ENCODE measurements around the gene CLEC16A.
A peak's percentile ranks its signal among the peaks of the same experiment; 100 is the strongest.
"Not testable (repeated sequence)": the region's sequence is repeated elsewhere in the genome, so short reads cannot be mapped to it uniquely, and the experiment has no call there.

CLEC16A gene

DNA sequence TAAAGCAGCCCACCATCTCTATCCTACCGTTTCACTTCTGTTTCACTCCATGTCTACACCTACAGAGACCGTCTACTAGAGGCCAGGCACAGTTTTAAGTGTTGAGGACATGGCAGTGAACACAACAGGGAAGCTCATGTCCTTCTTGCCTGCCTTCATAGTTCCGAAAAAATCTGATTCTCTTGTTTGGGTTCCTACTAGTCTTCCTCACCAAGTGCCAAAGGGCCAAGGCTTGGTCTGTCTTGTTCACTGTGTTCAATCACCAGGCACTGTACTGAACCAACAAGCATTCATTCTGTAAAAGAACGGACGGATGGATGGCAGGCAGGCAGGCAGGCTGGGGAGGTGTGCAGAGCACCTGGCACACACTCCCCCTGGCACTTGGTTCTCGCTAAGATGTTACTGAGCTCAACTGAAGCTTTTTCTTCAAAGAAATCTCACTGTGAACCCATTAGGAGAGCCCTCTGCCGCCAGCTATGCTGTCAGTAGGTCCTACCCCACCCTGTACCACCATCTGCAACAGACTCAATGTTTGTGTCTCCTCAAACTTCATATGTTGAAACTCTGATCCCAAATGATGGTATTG is 4.6 kb upstream of the CLEC16A start:
- DNase-seq: no peak

GRCh38 chr16:10940501-10941079 is 3.8 kb upstream of the CLEC16A start:
- peak in 9 of 56 donors; percentile 4 to 42 (median 28) for DNase-seq

- DNase-seq: peak in 6 of 56 donors; percentile 12 to 26 (median 14)
These were observed 3.0 kb upstream of the CLEC16A start for GRCh38 chr16:10941127-10941933.

DNA sequence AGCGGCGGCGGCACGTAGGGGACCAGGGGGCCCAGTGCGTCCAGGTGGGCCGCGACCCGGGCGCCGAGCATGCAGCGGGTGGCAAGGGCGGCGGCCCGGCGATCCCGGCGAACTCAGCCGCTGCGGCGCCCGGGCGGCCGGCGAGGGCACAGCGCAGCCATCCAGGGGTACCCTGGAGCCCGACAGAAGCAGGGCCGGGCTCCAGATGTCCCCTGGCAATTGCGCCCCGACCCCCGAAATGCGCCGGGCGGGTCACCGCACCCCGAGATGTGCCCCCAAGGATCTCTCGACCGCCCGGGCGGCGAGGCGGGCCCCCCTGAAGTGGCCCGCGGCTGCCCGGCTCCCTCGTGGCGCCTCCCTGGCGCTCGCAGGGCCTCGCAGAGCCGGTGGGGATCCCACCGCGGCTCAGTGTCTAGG is 2.4 kb upstream of the CLEC16A start:
- DNase-seq: not testable (repeated sequence)

GRCh38 chr16:10942352-10943063 is 1.9 kb upstream of the CLEC16A start, which contains the start of gene DEXI:
DEXI (minus strand) TSS chr16:10942468; CDS start chr16:10942005, 463 bp downstream.
- DNase-seq: peak; percentile 23 to 98 (median 92)

DNA sequence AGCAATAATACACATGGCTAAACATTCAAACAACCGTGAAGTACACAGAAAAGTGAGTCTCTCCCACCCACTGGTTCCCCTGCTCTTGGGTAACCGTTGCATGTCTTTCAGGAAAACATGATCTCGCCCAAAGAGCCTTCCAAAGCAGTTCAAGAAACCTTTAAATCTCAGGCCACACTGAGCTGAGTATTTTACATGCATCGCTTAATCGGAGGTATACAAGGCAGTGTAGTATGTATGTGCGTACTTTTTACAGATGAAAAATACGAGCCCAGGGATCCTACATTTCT is 1.4 kb upstream of the CLEC16A start:
- DNase-seq: no peak

DNA sequence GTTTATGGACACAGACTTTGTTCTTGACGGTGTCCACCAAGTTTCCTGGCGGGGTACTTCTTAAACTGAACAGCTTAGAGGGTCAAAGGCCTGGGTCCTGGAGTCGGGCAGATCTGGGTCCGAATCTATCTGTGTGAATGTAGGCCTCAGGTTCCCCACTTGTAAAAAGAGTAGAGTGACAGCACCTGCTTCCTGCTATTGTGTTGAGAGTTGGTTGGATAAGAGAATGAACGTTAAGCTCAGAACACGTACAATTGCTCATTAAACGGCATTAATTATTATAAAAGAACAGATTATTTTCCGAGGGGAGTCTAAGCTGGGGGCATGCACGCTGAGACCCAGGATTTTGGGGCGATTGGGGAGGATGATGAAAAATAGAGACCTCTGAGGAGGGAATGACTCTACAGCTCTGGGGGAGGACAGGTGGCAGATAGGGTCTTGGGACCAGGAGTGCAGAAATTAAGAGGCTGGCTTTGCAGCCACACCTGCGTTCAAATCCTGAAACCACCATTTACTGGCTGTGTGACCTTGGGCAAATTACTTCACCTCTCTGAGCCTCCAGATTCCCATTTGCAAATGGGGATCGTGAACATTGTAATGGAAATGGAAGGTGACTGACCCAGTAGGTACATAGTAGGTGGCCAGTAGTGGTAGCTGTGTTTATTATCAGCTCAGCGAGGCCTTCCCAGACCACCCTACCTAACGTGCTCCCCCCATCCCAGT is 862 bp downstream of the CLEC16A start:
- no peak for DNase-seq

- no peak for DNase-seq
These were observed 1.9 kb downstream of the CLEC16A start for GRCh38 chr16:10946308-10946707.

GRCh38 chr16:10947211-10947787 is 2.9 kb downstream of the CLEC16A start:
- DNase-seq: peak in 4 of 56 donors; percentile 7 to 47 (median 16)

DNA sequence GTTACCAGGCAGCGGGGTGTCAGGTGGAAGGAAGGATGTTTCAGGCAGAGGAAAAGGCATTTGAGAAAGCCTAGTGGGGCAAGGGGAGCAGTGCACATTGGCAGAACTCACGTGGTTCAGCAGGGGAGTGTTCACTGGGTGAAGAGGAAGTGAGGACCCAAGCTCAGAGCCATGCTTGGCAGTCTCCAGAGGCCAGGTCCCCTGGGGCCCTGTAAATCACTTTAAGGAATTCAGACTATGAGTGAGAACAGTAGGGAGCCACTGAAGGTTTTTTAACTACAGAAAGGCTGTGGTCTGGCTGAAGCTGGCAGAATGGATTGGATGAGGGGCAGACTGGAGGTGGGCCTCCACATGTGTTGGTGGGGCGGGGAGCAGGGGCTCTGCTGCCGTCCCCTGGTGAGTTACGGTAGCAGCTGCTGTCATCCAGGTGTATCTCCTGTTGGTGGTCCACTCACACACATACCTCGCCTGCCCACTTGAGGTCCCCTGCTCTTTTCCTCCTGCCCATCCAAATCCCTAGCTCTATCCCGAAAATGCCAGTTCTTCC is 5.1 kb downstream of the CLEC16A start:
- DNase-seq: peak in 5 of 56 donors; percentile 9 to 46 (median 20)

DNA sequence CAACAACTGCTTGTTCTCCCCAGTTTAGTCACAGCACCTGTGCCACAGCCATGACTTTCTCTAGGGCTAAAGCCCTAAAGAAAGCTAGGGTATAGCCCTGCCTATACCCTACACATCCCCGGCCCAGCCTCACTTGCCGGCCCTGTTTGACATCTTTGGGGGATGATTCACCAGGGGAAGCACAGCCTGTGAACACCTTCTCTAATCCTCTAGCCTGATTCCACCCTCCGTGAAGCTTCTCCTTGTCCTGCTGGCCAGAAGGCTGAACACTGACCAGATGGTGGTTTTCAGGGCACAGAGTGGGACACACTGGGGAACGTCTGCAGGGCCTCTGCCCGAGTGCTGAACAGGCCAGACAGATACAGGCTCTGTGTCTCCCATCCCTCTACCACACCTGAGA is 6.0 kb downstream of the CLEC16A start:
- no peak for DNase-seq

GRCh38 chr16:10951026-10951425 is 6.7 kb downstream of the CLEC16A start:
- no peak for DNase-seq

GRCh38 chr16:10954903-10955302 is 10.5 kb downstream of the CLEC16A start:
- no peak for DNase-seq

DNA sequence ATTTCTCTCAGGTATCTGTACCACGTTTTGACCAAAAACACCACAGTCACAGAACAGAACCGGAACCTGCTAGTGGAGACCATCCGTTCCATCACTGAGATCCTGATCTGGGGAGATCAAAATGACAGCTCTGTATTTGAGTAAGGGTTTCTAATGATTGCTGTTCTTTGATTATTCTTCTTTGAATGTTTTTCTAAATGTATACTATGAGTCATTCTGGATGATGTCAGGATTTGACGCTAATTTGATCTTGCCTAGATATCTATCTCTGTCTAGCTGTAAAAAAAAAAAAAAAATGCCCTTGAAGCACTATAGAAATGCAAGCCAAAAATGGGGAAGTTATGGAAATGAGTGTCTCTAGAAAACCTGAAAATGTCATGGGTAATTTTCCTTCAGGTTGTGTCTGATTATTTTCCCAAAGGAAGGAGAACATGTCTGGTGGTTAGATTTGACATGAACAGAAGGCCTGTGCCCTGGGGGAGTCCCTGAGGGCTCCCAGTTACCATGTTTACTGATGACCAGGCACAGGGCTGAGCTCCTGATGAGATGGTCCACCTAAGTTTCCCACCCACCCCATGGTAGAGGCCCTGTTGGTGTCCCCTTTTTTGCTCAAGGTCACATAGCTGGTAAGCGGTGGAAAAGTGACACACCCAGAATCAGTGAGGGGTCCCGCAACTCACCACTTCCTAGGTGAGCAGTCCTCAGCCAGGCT is 13.6 kb downstream of the CLEC16A start:
- no peak for DNase-seq

DNA sequence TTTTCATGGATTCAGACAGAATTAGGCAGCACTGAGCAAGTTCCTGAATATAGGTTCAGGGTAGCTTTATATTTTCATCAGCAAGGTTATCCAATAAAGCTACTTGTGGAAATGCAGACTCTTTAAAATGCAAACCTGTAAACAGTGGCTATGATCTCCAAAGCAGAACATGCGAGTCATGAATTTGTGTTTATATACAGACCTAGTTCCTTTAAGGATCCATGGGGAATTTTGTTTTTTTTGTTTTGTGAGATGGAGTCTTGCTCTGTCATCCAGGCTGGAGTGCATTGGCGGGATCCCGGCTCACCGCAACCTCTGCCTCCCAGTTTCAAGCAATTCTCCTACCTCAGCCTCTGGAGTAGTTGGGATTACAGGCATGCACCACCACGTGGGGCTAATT is 14.8 kb downstream of the CLEC16A start:
- no peak for DNase-seq

DNA sequence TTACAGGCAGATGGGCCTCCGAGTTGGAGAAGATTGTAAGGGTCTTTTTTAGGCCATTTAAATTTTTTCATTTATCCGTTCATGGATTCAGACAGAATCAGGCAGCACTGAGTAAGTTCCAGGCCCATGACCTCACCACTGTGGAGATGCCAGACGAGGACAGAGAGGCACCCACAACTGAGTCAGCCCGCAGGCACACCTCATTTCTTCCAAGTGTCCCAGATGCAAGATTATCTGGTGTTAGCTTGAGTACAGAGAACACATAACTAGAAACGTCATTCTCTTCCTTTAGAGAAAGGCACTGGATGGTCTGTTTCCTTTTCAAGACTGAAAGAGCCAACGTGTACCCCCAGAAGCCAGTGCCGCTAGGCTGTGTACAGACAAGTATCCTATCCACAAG is 16.9 kb downstream of the CLEC16A start:
- no peak for DNase-seq

- peak in 50 of 56 donors; percentile 11 to 87 (median 64) for DNase-seq
These were observed 19.9 kb downstream of the CLEC16A start for GRCh38 chr16:10964039-10964890.

GRCh38 chr16:10964891-10965326 is 20.5 kb downstream of the CLEC16A start:
- DNase-seq: no peak

All from nucleus accumbens (tissue), 56 donors.